ENCODE measurements around the gene SHPK.

Gene SHPK

GRCh38 chr17:3575511-3575910 lies 60.5 kb downstream of the SHPK start:
- TF ChIP-seq SPI1 (IDR thresholded peaks at IDR 0.05; ENCODE audit: borderline replicate concordance, low read depth), result no peak
- TF ChIP-seq CTCF (IDR thresholded peaks at IDR 0.05; ENCODE audit: insufficient read depth, low read length), result no peak
- TF ChIP-seq POLR2AphosphoS5 (IDR thresholded peaks at IDR 0.05; ENCODE audit: low read depth), result no peak
- no peak for TF ChIP-seq GABPA (IDR thresholded peaks at IDR 0.05; ENCODE audit: low read depth)
- no peak for TF ChIP-seq REST (IDR thresholded peaks at IDR 0.05; ENCODE audit: insufficient replicate concordance, low read depth)
- Histone ChIP-seq H3K27ac (replicated peaks) (no peak overlapping the region), H3K4me3 (replicated peaks; ENCODE audit: insufficient read depth, low read length) (no peak overlapping the region), H3K27me3 (ENCODE audit: insufficient read depth, poor library complexity, severe bottlenecking) (no peaks in the 10 kb centered on the region)
- peak in 1 of 2 experiments; percentile 1 for DNase-seq (ENCODE audit: low read depth in 1 of 2, low spot score in 1 of 2)

GRCh38 chr17:3574231-3574630 lies 61.8 kb downstream of the SHPK start:
- no peak overlapping the region for H3K27ac ChIP-seq (replicated peaks)
- H3K27me3 ChIP-seq (ENCODE audit: insufficient read depth, poor library complexity, severe bottlenecking), result no peaks in the 10 kb centered on the region
- H3K4me3 ChIP-seq (replicated peaks; ENCODE audit: insufficient read depth, low read length), result no peak overlapping the region
- TF ChIP-seq GABPA (IDR thresholded peaks at IDR 0.05; ENCODE audit: low read depth), result no peak
- TF ChIP-seq SPI1 (IDR thresholded peaks at IDR 0.05; ENCODE audit: borderline replicate concordance, low read depth), result no peak
- no peak for TF ChIP-seq POLR2AphosphoS5 (IDR thresholded peaks at IDR 0.05; ENCODE audit: low read depth)
- TF ChIP-seq CTCF (IDR thresholded peaks at IDR 0.05; ENCODE audit: insufficient read depth, low read length), result no peak
- TF ChIP-seq REST (IDR thresholded peaks at IDR 0.05; ENCODE audit: insufficient replicate concordance, low read depth), result no peak
- DNase-seq (ENCODE audit: low read depth in 1 of 2, low spot score in 1 of 2), result no peak

GRCh38 chr17:3573246-3574100 lies 62.6 kb downstream of the SHPK start:
- H3K27ac ChIP-seq (replicated peaks), result no peak overlapping the region
- TF ChIP-seq CTCF (IDR thresholded peaks at IDR 0.05; ENCODE audit: insufficient read depth, low read length) (no peak), REST (IDR thresholded peaks at IDR 0.05; ENCODE audit: insufficient replicate concordance, low read depth) (no peak)
- H3K27me3 ChIP-seq (ENCODE audit: insufficient read depth, poor library complexity, severe bottlenecking), result no peaks in the 10 kb centered on the region
- no peak overlapping the region for H3K4me3 ChIP-seq (replicated peaks; ENCODE audit: insufficient read depth, low read length)
- DNase-seq (ENCODE audit: low read depth in 1 of 2, low spot score in 1 of 2), result no peak
